Left renal pelvis (tissue), 4 donors: ENCODE measurements around the gene NAA60. TPM values are rescaled to one million over a fixed set of nuclear protein-coding genes. Genes with fewer than 3 reads are reported as not detected.

Experiments
- DNase-seq, 4 donors: peaks; one replicate each; pipeline ENCODE4 v3.0.0-alpha.2; 2013; ENCODE audit warnings: low read depth in 4 of 4, low spot score in 3 of 4
- polyA plus RNA-seq, 4 donors: library from polyadenylated mRNA; unstranded; fragments of 120-200 nt; gene quantifications; one replicate each; pipeline ENCODE4 v1.2.1, GENCODE V29; 2013; ENCODE audit not compliant: insufficient read length in 4 of 4

The NAA60 gene
- polyA plus RNA-seq, 4 donors: 48.3 to 83.9 (median 69.6) TPM

GRCh38 chr16:3536271-3536731, 92.8 kb downstream of the NAA60 start:
- no peak for DNase-seq

Other genes with a start within 250 kb of the NAA60 start
- gene ZNF200, start 208.5 kb upstream of the NAA60 start, polyA plus RNA-seq: 10 to 100 TPM; 12.0 to 14.9 (median 13.5) TPM
- gene MEFV, start 187.0 kb upstream of the NAA60 start, polyA plus RNA-seq: under 1 TPM; 0.22 to 0.47 (median 0.29) TPM
- gene ZNF263, start 160.2 kb upstream of the NAA60 start, polyA plus RNA-seq: 10 to 100 TPM; 44.0 to 53.6 (median 46.0) TPM
- 10 to 100 TPM; 12.6 to 16.4 (median 13.4) TPM for gene TIGD7, start 138.2 kb upstream of the NAA60 start, polyA plus RNA-seq
- gene ZNF75A, start 138.2 kb upstream of the NAA60 start, polyA plus RNA-seq: 10 to 100 TPM; 39.4 to 57.7 (median 50.7) TPM
- gene OR2C1, start 87.8 kb upstream of the NAA60 start, polyA plus RNA-seq: 1 to 10 TPM in 1 of 4 donors, under 1 TPM in 3; 0.31 to 1.0 (median 0.62) TPM
- gene ZSCAN32, start 42.7 kb upstream of the NAA60 start, polyA plus RNA-seq: 10 to 100 TPM; 15.2 to 19.0 (median 17.6) TPM
- gene ZNF174, start 42.5 kb upstream of the NAA60 start, polyA plus RNA-seq: 10 to 100 TPM; 12.1 to 17.2 (median 15.7) TPM
- gene ZNF597, start 176 bp upstream of the NAA60 start, polyA plus RNA-seq: 1 to 10 TPM; 3.4 to 4.2 (median 3.9) TPM
- gene C16orf90, start 51.8 kb downstream of the NAA60 start, polyA plus RNA-seq: not detected
- gene CLUAP1, start 57.3 kb downstream of the NAA60 start, polyA plus RNA-seq: 10 to 100 TPM; 47.0 to 65.6 (median 57.6) TPM
- 1 to 10 TPM; 1.3 to 2.3 (median 1.7) TPM for gene NLRC3, start 133.7 kb downstream of the NAA60 start, polyA plus RNA-seq
- 1 to 10 TPM; 4.1 to 7.1 (median 5.4) TPM for gene SLX4, start 167.9 kb downstream of the NAA60 start, polyA plus RNA-seq
- 10 to 100 TPM; 19.0 to 42.8 (median 26.1) TPM for gene DNASE1, start 211.0 kb downstream of the NAA60 start, polyA plus RNA-seq